Suppressor macrophage treated with lipopolysaccharide for 1 hour (primary cell): ENCODE measurements around the gene PARN.
A peak's percentile ranks its signal among the peaks of the same experiment; 100 is the strongest.

Experiments
- DNase-seq, 3 donors: peaks; one replicate each; pipeline ENCODE4 v3.0.0-alpha.2; 2020 to 2022

The PARN gene

GRCh38 chr16:14495213-14496046 is 134.6 kb downstream of the PARN start:
- no peak for DNase-seq

GRCh38 chr16:14494396-14494966 is 135.6 kb downstream of the PARN start:
- no peak for DNase-seq

GRCh38 chr16:14493791-14494190 is 136.3 kb downstream of the PARN start:
- no peak for DNase-seq

GRCh38 chr16:14492614-14493013 is 137.4 kb downstream of the PARN start:
- DNase-seq, result no peak

GRCh38 chr16:14491861-14492529 is 138.1 kb downstream of the PARN start:
- DNase-seq, result no peak

GRCh38 chr16:14490235-14490634 is 139.8 kb downstream of the PARN start:
- no peak for DNase-seq

- DNase-seq, result no peak
Observed at GRCh38 chr16:14489460-14489859, 140.6 kb downstream of the PARN start.

GRCh38 chr16:14487579-14487978 is 142.5 kb downstream of the PARN start:
- peak; percentile 33 to 47 (median 38) for DNase-seq

GRCh38 chr16:14486520-14487303 is 143.3 kb downstream of the PARN start:
- DNase-seq, result peak; percentile 37 to 45 (median 43)

- no peak for DNase-seq
Observed at GRCh38 chr16:14485811-14486519, 144.1 kb downstream of the PARN start.

GRCh38 chr16:14485121-14485551 is 144.9 kb downstream of the PARN start:
- DNase-seq, result no peak

GRCh38 chr16:14483819-14484385 is 146.2 kb downstream of the PARN start:
- no peak for DNase-seq

GRCh38 chr16:14476183-14476582 is 153.9 kb downstream of the PARN start:
- no peak for DNase-seq

- no peak for DNase-seq
Observed at GRCh38 chr16:14475370-14476139, 154.5 kb downstream of the PARN start.

- DNase-seq, result no peak
Observed at GRCh38 chr16:14473488-14473887, 156.6 kb downstream of the PARN start.

GRCh38 chr16:14472357-14472756 is 157.7 kb downstream of the PARN start:
- DNase-seq, result no peak

GRCh38 chr16:14470788-14471187 is 159.3 kb downstream of the PARN start:
- DNase-seq, result no peak

GRCh38 chr16:14465799-14466198 is 164.3 kb downstream of the PARN start:
- DNase-seq, result no peak

GRCh38 chr16:14464796-14465195 is 165.3 kb downstream of the PARN start:
- no peak for DNase-seq

- DNase-seq, result no peak
Observed at GRCh38 chr16:14464192-14464591, 165.9 kb downstream of the PARN start.

- DNase-seq, result no peak
Observed at GRCh38 chr16:14462811-14463210, 167.2 kb downstream of the PARN start.
